Subcutaneous adipose tissue (tissue), 4 donors: ENCODE results near the gene ALMS1. TPM values are rescaled to one million over a fixed set of nuclear protein-coding genes. Genes with fewer than 3 reads are reported as not detected.

Experiments
- total RNA-seq, 4 donors: library from RNA; depleted of rRNA; stranded (reverse); fragments of >200 nt; gene quantifications; one replicate each; pipeline ENCODE4 v1.1.0, GENCODE V29; 2016
- TF ChIP-seq, protein P1 (sequence below): fragments of 450-650 bp; IDR thresholded peaks from one replicate; pipeline ENCODE4 v1.5.1; 2016; ENCODE audit warnings: low read depth, mild to moderate bottlenecking, control low read depth, antibody characterized with exemption, moderate library complexity

The ALMS1 gene
- total RNA-seq, 4 donors from 2014 or later, result 24.0 to 48.2 (median 35.1) TPM

GRCh38 chr2:73436019-73436418 is 50.4 kb downstream of the ALMS1 start:
- TF ChIP-seq, protein P1, sequence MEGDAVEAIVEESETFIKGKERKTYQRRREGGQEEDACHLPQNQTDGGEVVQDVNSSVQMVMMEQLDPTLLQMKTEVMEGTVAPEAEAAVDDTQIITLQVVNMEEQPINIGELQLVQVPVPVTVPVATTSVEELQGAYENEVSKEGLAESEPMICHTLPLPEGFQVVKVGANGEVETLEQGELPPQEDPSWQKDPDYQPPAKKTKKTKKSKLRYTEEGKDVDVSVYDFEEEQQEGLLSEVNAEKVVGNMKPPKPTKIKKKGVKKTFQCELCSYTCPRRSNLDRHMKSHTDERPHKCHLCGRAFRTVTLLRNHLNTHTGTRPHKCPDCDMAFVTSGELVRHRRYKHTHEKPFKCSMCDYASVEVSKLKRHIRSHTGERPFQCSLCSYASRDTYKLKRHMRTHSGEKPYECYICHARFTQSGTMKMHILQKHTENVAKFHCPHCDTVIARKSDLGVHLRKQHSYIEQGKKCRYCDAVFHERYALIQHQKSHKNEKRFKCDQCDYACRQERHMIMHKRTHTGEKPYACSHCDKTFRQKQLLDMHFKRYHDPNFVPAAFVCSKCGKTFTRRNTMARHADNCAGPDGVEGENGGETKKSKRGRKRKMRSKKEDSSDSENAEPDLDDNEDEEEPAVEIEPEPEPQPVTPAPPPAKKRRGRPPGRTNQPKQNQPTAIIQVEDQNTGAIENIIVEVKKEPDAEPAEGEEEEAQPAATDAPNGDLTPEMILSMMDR, result no peak

GRCh38 chr2:73444202-73444601 is 58.6 kb downstream of the ALMS1 start:
- TF ChIP-seq, protein P1, result no peak

GRCh38 chr2:73448856-73449255 is 63.2 kb downstream of the ALMS1 start:
- TF ChIP-seq, protein P1, result no peak

DNA sequence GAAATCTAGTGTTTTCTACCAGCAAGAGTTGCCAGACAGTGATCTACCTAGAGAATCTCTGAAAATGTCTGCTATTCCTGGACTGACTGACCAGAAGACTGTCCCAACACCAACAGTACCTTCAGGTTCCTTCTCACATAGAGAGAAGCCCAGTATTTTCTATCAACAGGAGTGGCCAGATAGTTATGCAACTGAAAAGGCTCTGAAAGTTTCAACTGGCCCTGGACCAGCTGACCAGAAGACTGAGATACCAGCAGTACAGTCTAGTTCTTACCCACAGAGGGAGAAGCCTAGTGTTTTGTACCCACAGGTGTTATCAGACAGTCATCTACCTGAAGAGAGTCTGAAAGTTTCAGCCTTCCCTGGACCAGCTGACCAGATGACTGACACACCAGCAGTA is 63.8 kb downstream of the ALMS1 start:
- TF ChIP-seq, protein P1, result no peak

GRCh38 chr2:73451263-73451972 is 65.8 kb downstream of the ALMS1 start:
- TF ChIP-seq, protein P1, result no peak

- TF ChIP-seq, protein P1, result no peak
Observed at GRCh38 chr2:73457982-73458381, 72.3 kb downstream of the ALMS1 start.

DNA sequence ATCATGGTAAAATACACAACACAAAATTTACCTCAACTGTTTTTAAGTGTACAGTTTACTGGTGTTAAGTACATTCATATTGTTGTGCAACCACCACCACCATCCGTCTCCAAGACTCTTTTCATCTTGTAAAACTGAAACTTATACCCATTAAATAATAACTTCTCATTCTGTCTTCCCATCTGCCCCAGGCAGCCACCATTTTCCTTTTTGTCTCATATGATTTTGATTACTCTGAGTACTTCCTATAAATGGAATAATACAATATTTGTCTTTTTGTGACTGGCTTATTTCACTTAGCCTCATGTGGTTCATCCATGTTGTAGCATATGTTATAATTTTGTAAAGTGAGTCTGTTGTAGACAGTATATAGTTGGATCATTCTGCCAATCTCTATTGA is 82.7 kb downstream of the ALMS1 start:
- TF ChIP-seq, protein P1, result no peak
